NK-92 (cell line): ENCODE results near the gene YEATS2.

Experiments
- DNase-seq: peaks from one replicate; lab custom pipeline; 2025; ENCODE audit not compliant: unreplicated experiment; lab: John Stamatoyannopoulos, UW

The YEATS2 gene

GRCh38 chr3:183828538-183828870 lies 130.9 kb downstream of the YEATS2 start:
- DNase-seq, result no peak

GRCh38 chr3:183829466-183829865 lies 131.9 kb downstream of the YEATS2 start:
- no peak for DNase-seq

- DNase-seq, result no peak
These were observed 132.6 kb downstream of the YEATS2 start for GRCh38 chr3:183830187-183830586.

- DNase-seq, result no peak
These were observed 135.9 kb downstream of the YEATS2 start for GRCh38 chr3:183833516-183833915.

- DNase-seq, result no peak
These were observed 139.8 kb downstream of the YEATS2 start for GRCh38 chr3:183837390-183837789.

- DNase-seq, result no peak
These were observed 140.3 kb downstream of the YEATS2 start for GRCh38 chr3:183837894-183838293.

- DNase-seq, result no peak
These were observed 142.2 kb downstream of the YEATS2 start for GRCh38 chr3:183839751-183840150.

GRCh38 chr3:183844606-183845005 lies 147.0 kb downstream of the YEATS2 start:
- no peak for DNase-seq

GRCh38 chr3:183845090-183845489 lies 147.5 kb downstream of the YEATS2 start:
- DNase-seq, result no peak

- DNase-seq, result no peak
These were observed 148.2 kb downstream of the YEATS2 start for GRCh38 chr3:183845608-183846288.

GRCh38 chr3:183854318-183855035 lies 156.9 kb downstream of the YEATS2 start:
- no peak for DNase-seq

GRCh38 chr3:183857863-183858262 lies 160.3 kb downstream of the YEATS2 start:
- DNase-seq, result no peak
